HepG2 (cell line): Measurements from ENCODE around the gene SPG7. TPM values are rescaled to one million over a fixed set of nuclear protein-coding genes. Genes with fewer than 3 reads are reported as not detected.

Experiments
- ARNT ChIP-seq: fragments of 450-650 bp; IDR thresholded peaks from 2 replicates; pipeline ENCODE4 v1.6.1; 2017
- HNF4A ChIP-seq: sonication (generic); formaldehyde crosslinking; IDR thresholded peaks from 2 replicates; pipeline ENCODE4 v1.4.0; 2020; ENCODE audit warnings: missing genetic modification reagents
- JUNB ChIP-seq: sonication (generic); formaldehyde crosslinking; IDR thresholded peaks from 2 replicates; pipeline ENCODE4 v1.8.0; 2022; ENCODE audit warnings: missing genetic modification reagents, mild to moderate bottlenecking, borderline replicate concordance
- NR2F6 ChIP-seq, 2 experiments: IDR thresholded peaks; 2 replicates each; pipeline ENCODE4 v1.6.1; 2016; ENCODE audit warnings: antibody characterized with exemption in 1 of 2, mild to moderate bottlenecking in 1 of 2
- PAWR ChIP-seq: sonication (generic); formaldehyde crosslinking; IDR thresholded peaks from 2 replicates; pipeline ENCODE4 v1.4.0; 2020; ENCODE audit warnings: missing genetic modification reagents, mild to moderate bottlenecking, borderline replicate concordance
- PBX3 ChIP-seq: sonication (generic); formaldehyde crosslinking; IDR thresholded peaks from 2 replicates; pipeline ENCODE4 v1.8.1; 2023; ENCODE audit warnings: missing genetic modification reagents, inconsistent platforms, borderline replicate concordance
- RBM22 ChIP-seq: fragments of 200-400 bp; formaldehyde crosslinking; optimal IDR thresholded peaks from 2 replicates; pipeline ENCODE3; 2017; ENCODE audit warnings: mild to moderate bottlenecking, low read length, moderate library complexity
- RXRA ChIP-seq: sonication (generic); formaldehyde crosslinking; IDR thresholded peaks from 2 replicates; pipeline ENCODE4 v1.5.1; 2020; ENCODE audit warnings: missing genetic modification reagents
- SATB2 ChIP-seq: sonication (generic); formaldehyde crosslinking; IDR thresholded peaks from 2 replicates; pipeline ENCODE4 v1.5.0; 2020; ENCODE audit warnings: missing genetic modification reagents
- SMAD1 ChIP-seq: sonication (generic); formaldehyde crosslinking; IDR thresholded peaks from 2 replicates; pipeline ENCODE4 v1.4.0; 2020; ENCODE audit warnings: missing genetic modification reagents, low read depth, mild to moderate bottlenecking, borderline replicate concordance
- TFDP1 ChIP-seq: IDR thresholded peaks from 2 replicates; pipeline ENCODE4 v1.6.1; 2016; ENCODE audit warnings: missing compliant biosample characterization, missing genetic modification reagents, borderline replicate concordance
- U2AF1 ChIP-seq: fragments of 200-400 bp; formaldehyde crosslinking; optimal IDR thresholded peaks from 2 replicates; pipeline ENCODE3; 2017; ENCODE audit warnings: mild to moderate bottlenecking, low read depth, low read length
- ZBTB21 ChIP-seq: sonication (generic); formaldehyde crosslinking; IDR thresholded peaks from 2 replicates; pipeline ENCODE4 v1.4.0; 2020; ENCODE audit warnings: missing genetic modification reagents
- ZBTB34 ChIP-seq: sonication (generic); formaldehyde crosslinking; IDR thresholded peaks from 2 replicates; pipeline ENCODE4 v1.8.0; 2022; ENCODE audit warnings: mild to moderate bottlenecking, missing genetic modification reagents
- ZBTB7B ChIP-seq: sonication (generic); formaldehyde crosslinking; IDR thresholded peaks from 2 replicates; pipeline ENCODE4 v1.4.0; 2020; ENCODE audit warnings: missing genetic modification reagents
- ZC3H13 ChIP-seq: sonication (generic); formaldehyde crosslinking; IDR thresholded peaks from 2 replicates; pipeline ENCODE4 v1.8.1; 2023; ENCODE audit warnings: mild to moderate bottlenecking, missing genetic modification reagents, moderate library complexity
- ZFP90 ChIP-seq: sonication (generic); formaldehyde crosslinking; IDR thresholded peaks from 2 replicates; pipeline ENCODE4 v1.8.0; 2022; ENCODE audit warnings: missing genetic modification reagents, mild to moderate bottlenecking, inconsistent platforms, borderline replicate concordance
- ZNF136 ChIP-seq: sonication (generic); formaldehyde crosslinking; IDR thresholded peaks from 2 replicates; pipeline ENCODE4 v1.8.1; 2022; ENCODE audit warnings: low read depth, mild to moderate bottlenecking, moderate library complexity, missing genetic modification reagents
- ZNF234 ChIP-seq: sonication (generic); formaldehyde crosslinking; conservative IDR thresholded peaks from 2 replicates; pipeline ENCODE4 v1.5.1; 2020; ENCODE audit warnings: mild to moderate bottlenecking, missing genetic modification reagents
- ZNF30 ChIP-seq: sonication (generic); formaldehyde crosslinking; IDR thresholded peaks from 2 replicates; pipeline ENCODE4 v1.5.0; 2020; ENCODE audit warnings: mild to moderate bottlenecking, missing genetic modification reagents
- ZNF484 ChIP-seq: sonication (generic); formaldehyde crosslinking; IDR thresholded peaks from 2 replicates; pipeline ENCODE4 v1.5.1; 2020; ENCODE audit warnings: mild to moderate bottlenecking, low read depth, missing genetic modification reagents, borderline replicate concordance
- ZNF816 ChIP-seq: sonication (generic); formaldehyde crosslinking; IDR thresholded peaks from 2 replicates; pipeline ENCODE4 v1.8.0; 2022; ENCODE audit warnings: missing genetic modification reagents, mild to moderate bottlenecking, borderline replicate concordance
- ZXDC ChIP-seq: sonication (generic); formaldehyde crosslinking; IDR thresholded peaks from 2 replicates; pipeline ENCODE4 v1.5.0; 2020; ENCODE audit warnings: mild to moderate bottlenecking, missing genetic modification reagents
- polyA plus RNA-seq, 8 experiments: library from polyadenylated mRNA; depleted of rRNA in 3 of 8; stranded (reverse) in 7 of 8; unstranded in 1 of 8; fragments of >200 nt; fragmentation: Illumina TruSeq in 4 of 8; extraction: Trizol in 4 of 8; gene quantifications; 2 replicates each; pipeline versions ENCODE4 v1.2.1 to v1.2.3, GENCODE V29; 2011 to 2016; ENCODE audit warnings: low read depth in 4 of 8, missing spikeins in 1 of 8, mixed read lengths in 1 of 8; ENCODE audit not compliant: insufficient read depth in 1 of 8
- total RNA-seq, 5 experiments: library from RNA; depleted of rRNA; stranded (reverse); fragments of >200 nt; fragmentation: Illumina TruSeq; extraction: Trizol; gene quantifications; 2 replicates each; pipeline ENCODE4 v1.2.3, GENCODE V29; 2016; ENCODE audit warnings: low read depth in 1 of 5

SPG7 gene
- total and polyA plus RNA-seq, 2 of the 13 experiments (the other 11 are each of a cell fraction or from before 2014, with no cell fraction given), result 66.0 to 136 TPM

GRCh38 chr16:89561142-89561883 is 53.1 kb downstream of the SPG7 start (continued):
- TF ChIP-seq ZXDC (CRISPR knock-in tag), result no peak
- TF ChIP-seq ZNF234 (CRISPR knock-in tag), result peak; percentile 86; the same call in 1 of the 2 replicates
- no peak for TF ChIP-seq NR2F6 (IDR thresholded peaks at IDR 0.05)
- no peak for TF ChIP-seq NR2F6 (CRISPR knock-in tag; IDR thresholded peaks at IDR 0.05)
- TF ChIP-seq U2AF1, result no peak
- no peak for TF ChIP-seq ARNT
- TF ChIP-seq ZC3H13 (CRISPR knock-in tag), result peak; percentile 63
- no peak for TF ChIP-seq SMAD1 (CRISPR knock-in tag)
- TF ChIP-seq RXRA (CRISPR knock-in tag), result no peak
- no peak; the same call in 1 of the 2 replicates for TF ChIP-seq JUNB (CRISPR knock-in tag)
- no peak for TF ChIP-seq TFDP1
- no peak for TF ChIP-seq ZBTB7B (CRISPR knock-in tag)
- 0 out of 2 replicates have a peak, but pooled peaks have one; percentile 4 for TF ChIP-seq ZFP90 (CRISPR knock-in tag)
- no peak for TF ChIP-seq SATB2 (CRISPR knock-in tag)
- no peak for TF ChIP-seq ZNF484 (CRISPR knock-in tag)
- TF ChIP-seq RBM22, result no peak
- TF ChIP-seq ZBTB34 (CRISPR knock-in tag), result peak; percentile 14; the same call in 1 of the 2 replicates
- 0 out of 2 replicates have a peak, but pooled peaks have one; percentile 14 for TF ChIP-seq ZBTB21 (CRISPR knock-in tag)
- no peak for TF ChIP-seq HNF4A (CRISPR knock-in tag)
- no peak for TF ChIP-seq PBX3 (CRISPR knock-in tag)
- TF ChIP-seq ZNF136 (CRISPR knock-in tag), result no peak
- no peak for TF ChIP-seq ZNF816 (CRISPR knock-in tag)
- 0 out of 2 replicates have a peak, but pooled peaks have one; percentile 78 for TF ChIP-seq ZNF30 (CRISPR knock-in tag)
- no peak for TF ChIP-seq PAWR
